HG02981 (cell line): ENCODE measurements around the gene GNB4.

Experiments used
- ATAC-seq: cut with Tn5 transposase; IDR thresholded peaks from one replicate; pipeline ENCODE4 v1.9.1; 2021; ENCODE audit warnings: mild to moderate bottlenecking, moderate library complexity; ENCODE audit not compliant: unreplicated experiment

GNB4 gene

GRCh38 chr3:179451265-179452175, at the start of gene GNB4:
Gene GNB4, minus strand, starts transcription at chr3:179451470. Its CDS starts 25,270 bp downstream, at chr3:179426200.
- ATAC-seq: peak; percentile 78

- ATAC-seq: no peak
These were observed 44.2 kb upstream of the GNB4 start for GRCh38 chr3:179495483-179495882.

DNA sequence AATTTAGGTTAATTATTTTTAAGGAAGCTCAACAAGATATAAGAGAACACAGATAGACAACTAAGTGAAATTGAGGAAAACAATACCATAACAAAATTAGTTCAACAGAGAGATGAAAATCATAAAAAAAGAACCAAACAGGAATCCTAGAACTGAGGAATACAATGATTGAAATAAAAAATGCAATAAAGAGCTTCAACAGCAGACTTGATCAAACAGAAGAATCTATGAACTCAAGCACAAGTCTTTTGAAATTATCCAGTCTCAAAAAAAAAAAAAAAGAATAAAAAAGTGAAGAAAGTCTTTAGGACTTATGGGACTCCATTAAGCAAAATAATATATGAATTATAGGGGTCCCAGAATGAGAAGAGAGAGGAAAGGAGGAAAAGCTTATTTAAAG, 42.0 kb upstream of the GNB4 start:
- ATAC-seq: no peak

DNA sequence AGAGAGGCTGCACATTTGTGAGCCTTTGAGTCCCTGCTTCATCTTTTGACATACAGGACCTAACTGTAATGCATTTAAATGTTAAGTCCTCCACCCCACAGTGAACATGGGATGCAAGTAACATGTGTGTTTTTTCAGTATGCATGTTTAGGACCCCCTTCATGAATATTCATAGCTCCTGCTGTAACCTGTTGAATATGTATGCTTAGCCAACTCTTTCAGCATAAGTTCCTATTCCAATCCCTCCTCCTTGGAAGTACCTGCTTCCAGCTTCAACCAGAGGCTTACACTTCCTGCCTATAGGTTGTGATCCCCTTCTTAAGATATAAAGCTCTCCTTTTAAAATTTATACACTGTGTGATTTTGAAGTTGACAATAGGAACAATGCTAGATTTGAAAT, 36.9 kb upstream of the GNB4 start:
- no peak for ATAC-seq

DNA sequence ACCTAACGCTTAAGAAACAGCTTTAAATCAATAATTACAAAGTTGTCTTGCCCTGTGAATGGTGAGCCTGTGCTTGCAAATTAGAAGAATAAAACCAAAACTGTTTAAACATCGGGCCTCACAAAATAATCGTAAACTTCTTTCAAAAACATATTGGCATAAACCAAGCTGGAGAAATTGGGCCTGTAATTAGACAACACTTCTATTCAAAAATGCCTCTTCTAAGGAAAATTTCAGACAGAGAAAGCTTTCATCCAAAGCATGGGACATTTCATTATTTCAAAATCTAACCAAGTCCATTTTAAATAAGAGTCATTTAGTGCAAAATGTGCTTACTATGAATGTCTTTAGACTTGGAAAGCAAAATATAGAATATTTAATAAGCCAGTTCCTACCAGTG, 35.5 kb upstream of the GNB4 start:
- ATAC-seq: no peak

GRCh38 chr3:179482857-179483256, 31.6 kb upstream of the GNB4 start:
- no peak for ATAC-seq

DNA sequence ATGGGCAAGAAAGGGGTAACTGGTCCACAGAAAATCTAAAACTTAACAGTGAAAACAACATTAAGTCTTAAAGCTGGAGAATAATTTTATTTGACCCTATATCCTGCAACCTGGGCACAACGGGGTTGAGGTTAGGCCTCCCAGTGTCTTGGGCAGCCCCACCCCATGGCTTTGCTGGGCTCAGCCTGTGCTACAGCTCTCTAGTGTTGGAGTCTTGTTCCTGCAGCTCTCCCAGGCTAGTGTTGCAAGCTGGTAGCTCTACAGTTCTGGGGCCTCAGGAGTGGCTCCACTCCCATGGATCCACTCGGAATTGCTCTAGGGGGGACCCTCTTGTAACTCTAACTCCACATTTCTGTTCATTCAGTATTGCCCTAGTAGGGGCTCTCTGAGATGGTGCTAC, 24.9 kb upstream of the GNB4 start:
- ATAC-seq: no peak

DNA sequence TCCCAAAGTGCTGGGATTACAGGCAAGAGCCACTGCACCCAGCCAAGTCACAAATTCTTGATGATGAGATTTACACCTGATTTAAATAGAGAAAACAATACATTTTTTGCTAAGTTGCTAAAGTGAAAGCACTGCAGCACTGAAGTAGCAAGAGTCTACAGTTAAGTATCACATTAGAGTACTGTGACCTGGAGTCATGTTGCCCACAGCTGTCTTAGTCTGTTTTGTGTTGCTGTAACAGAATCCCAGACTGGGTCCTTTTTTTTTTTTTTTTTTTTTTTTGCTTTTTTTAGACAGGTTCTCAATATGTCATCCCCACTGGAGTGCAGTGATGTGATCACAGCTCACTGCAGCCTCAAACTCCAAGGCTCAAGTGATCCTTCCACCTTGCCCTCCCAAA, 23.2 kb upstream of the GNB4 start:
- no peak for ATAC-seq

DNA sequence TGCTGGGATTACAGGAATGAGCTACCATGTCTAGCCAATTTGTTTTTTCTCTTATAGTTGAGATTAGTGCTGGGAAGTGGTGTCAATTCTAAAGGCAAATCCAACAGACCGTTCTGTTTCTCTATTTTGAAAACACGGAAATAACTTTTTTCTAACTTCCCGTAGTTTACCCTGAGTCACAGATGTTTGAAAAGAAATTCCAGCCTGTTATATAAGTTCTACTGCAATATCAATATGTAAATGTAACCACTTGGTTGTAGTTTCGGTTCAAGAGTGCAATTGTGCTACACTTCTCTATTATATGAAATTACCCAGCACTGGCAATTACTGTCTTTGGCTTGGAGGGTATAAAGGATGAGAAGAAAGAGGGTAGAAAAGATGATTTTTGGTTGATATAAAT, 22.3 kb upstream of the GNB4 start:
- no peak for ATAC-seq

- peak; percentile 57 for ATAC-seq
These were observed 13.2 kb upstream of the GNB4 start for GRCh38 chr3:179464323-179465092.

DNA sequence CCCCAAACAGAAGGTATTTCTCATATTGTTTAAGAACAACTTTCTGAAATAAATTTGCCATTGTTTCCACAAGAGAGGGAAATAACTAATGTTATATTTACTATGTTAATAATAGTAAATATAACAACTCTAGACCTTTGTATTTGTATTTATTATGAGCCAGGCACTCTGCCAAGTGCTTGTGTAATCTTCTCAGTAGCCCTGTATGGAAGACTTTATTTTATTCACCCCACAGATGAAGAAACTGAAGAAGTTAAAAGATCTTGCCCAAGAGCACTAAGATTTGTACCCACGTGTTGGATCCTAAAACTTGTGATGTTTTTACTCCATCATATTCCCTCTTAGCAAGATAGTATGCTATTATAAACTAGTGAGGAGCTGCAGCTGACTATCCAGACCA, 12.0 kb upstream of the GNB4 start:
- ATAC-seq: no peak

DNA sequence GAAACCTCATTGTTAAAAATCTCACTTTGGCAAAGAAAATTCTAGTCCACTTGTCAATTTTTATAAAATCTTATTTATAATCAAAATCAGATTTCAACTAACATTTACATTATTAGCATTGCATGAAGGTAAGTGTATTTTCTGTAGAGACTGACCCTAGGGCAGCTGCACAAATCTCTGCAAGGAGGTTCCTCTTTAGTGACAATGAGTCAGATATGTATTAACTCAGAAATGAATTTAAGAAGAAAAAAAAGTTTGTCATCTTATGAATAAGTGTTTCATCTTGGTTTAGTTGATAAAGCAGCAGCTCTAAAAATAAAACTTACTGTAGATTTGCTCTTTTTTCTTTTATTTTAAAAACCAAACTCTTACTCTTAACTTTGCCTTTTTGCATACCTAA, 9.0 kb upstream of the GNB4 start:
- no peak for ATAC-seq

DNA sequence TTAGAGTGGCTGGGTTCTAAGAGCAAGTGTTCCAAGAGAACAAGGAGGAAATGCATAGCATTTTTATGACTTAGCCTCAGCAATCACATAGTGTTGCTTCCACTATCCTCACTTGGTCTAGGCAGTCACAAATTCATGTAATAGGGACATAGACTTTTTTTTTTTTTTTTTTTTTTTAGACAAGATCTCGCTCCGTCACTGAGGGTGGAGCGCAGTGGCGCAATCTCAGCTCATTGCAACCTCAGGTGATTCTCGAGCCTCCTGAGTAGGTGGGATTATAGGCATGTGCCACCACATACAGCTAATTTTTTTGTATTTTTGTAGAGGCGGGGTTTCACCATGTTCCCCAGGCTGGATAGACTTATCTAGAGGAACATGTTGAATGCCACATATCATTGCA, 4.7 kb upstream of the GNB4 start:
- no peak for ATAC-seq

DNA sequence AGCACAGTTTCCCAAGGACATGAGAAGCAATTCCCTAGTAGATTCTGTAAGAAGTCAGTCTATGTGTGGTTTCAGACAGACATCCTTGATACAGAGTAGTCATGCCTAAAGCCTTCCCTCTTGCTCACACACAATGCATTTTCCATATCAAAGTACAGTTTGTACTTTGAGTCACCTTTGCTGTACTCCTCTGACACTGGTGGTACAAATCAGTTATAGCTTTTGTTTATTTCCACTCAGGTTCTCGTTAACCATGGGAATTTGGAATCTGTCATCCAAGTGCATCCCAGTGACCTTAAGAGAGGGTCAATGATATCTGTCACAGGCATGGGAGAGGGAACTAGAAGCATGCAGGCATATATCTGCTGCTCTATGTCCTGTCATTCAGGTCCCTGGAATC, 3.6 kb upstream of the GNB4 start:
- no peak for ATAC-seq

DNA sequence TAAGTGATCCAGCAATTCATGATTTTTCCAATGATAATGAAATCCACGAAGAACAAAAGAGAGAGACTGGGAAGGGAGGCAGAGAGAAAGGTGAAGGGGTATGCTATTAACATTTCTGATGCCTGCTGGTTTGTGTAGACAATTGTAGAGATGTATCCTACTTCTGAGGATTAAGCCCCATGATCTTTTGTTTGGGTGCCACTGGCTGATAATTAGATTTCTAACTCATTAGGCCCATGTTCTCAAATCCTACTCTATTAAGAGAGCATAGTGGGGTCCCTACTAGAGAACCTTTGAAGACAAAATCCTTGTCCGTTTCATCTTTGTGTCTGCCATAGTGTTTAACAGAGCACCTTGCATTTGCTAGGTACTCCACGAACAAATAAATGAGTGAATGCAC, 2.7 kb upstream of the GNB4 start:
- ATAC-seq: no peak

- no peak for ATAC-seq
These were observed 1.6 kb upstream of the GNB4 start for GRCh38 chr3:179452872-179453271.

DNA sequence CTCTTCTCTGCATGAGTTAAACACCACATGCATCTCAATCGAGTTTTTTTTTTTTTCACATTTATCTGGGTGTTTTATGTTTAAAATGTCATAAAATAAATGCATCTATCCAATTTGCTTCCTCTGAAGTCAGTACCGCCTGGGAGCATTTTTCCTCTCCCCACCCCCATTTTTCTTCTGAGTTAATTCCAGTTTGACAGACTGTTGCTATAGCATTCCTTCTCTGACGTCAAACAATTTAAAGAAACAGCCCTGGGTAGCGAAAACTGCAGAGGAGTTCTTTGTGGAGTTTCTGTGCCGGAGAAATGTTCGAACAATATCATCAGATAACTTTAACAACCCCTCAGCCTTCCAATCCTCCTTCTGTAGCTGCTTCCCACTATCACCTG, 900 bp upstream of the GNB4 start:
- no peak for ATAC-seq

DNA sequence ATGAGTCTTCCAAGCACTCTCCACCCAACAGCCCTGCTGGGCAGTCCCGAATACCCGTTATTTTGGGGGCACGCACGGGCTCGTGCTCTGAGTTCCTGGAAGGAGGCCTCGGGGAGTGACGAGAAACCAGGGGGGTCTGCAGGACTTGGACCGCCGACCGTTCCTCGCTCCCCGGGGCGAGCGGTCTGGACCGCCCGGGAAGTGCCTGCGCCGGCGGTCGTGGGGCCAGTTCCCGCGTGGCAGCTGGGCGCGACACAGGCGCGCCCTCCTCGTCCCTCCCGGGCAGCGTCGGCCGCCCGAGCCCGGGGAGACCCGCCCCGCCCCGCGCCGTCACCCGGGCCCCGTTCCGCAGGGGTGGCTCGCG, 387 bp downstream of the GNB4 start:
- ATAC-seq: peak; percentile 35

GRCh38 chr3:179450261-179450701, 989 bp downstream of the GNB4 start:
- no peak for ATAC-seq

DNA sequence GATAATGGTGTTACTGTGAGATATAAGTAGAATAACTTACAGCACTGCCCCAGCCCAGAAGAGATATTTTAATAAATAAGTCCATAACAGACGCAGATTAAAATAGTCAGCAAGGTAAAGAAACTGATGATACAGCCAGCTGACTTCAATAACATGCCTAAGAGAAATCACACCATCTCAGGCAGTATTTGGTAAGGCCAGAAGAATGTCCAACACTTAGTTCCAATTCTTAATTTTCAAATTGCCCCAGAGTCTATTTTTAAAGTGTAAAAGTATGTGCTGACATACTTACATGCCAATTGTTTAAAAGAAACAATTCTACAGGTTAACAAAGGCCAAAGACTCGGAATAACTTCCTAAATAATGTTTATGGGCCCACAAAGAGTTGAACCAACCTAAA, 1.6 kb downstream of the GNB4 start:
- ATAC-seq: no peak

GRCh38 chr3:179447251-179447650, 4.0 kb downstream of the GNB4 start:
- ATAC-seq: no peak

DNA sequence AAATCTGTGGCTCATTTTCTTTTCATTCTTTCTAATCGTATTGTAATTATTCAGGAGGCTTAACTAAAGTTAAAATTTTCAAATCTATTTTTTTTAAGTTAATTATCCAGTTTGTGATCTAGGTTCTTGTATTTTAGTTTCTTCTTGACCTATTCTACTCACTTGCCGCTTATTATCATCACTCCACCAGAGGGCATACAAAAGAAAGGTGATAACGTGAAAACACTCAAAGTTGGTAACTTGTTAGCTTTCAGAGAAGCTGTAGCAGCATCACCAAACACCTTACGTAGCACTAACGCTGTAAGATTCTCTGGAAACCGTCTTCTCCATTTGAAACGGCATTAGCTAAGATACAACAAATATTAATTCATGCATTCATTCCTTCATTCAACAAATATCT, 4.8 kb downstream of the GNB4 start:
- ATAC-seq: no peak
